ENCODE measurements around the gene KLHL41.
A peak's percentile ranks its signal among the peaks of the same experiment; 100 is the strongest.

KLHL41 gene

GRCh38 chr2:169479257-169480078 lies 30.0 kb upstream of the KLHL41 start, which contains the start of gene BBS5 (continued):
- TF ChIP-seq ZNF654 (tag by site-specific recombination; IDR thresholded peaks at IDR 0.05; ENCODE audit: low read depth) = peak; percentile 20; the same call in 1 of the 2 replicates
- 0 out of 2 replicates have a peak, but pooled peaks have one; percentile 28 for TF ChIP-seq ZNF580 (tag by site-specific recombination; IDR thresholded peaks at IDR 0.05)
- no peak for TF ChIP-seq ZNF488 (tag by site-specific recombination; IDR thresholded peaks at IDR 0.05)
- no peak for TF ChIP-seq ZNF670 (tag by site-specific recombination; IDR thresholded peaks at IDR 0.05; ENCODE audit: low read depth)
- no peak for TF ChIP-seq ZFP69B (tag by site-specific recombination; IDR thresholded peaks at IDR 0.05)
- TF ChIP-seq ZNF394 (tag by site-specific recombination; IDR thresholded peaks at IDR 0.05; ENCODE audit: borderline replicate concordance) = no peak; the same call in 1 of the 2 replicates
- TF ChIP-seq ZNF501 (tag by site-specific recombination; IDR thresholded peaks at IDR 0.05) = peak; percentile 83
- no peak for TF ChIP-seq HOXC10 (CRISPR knock-in tag; IDR thresholded peaks at IDR 0.05)
- TF ChIP-seq TRIM28 (IDR thresholded peaks at IDR 0.05; ENCODE audit: borderline replicate concordance, low read length) = peak; percentile 93
- TF ChIP-seq ZNF24 (tag by site-specific recombination; IDR thresholded peaks at IDR 0.05) = no peak
- TF ChIP-seq ZBTB48 (tag by site-specific recombination; IDR thresholded peaks at IDR 0.05) = peak; percentile 92
- no peak for TF ChIP-seq ZNF626 (tag by site-specific recombination; IDR thresholded peaks at IDR 0.05)
- TF ChIP-seq FEZF1 (tag by site-specific recombination; IDR thresholded peaks at IDR 0.05) = no peak
- TF ChIP-seq ZNF645 (tag by site-specific recombination; IDR thresholded peaks at IDR 0.05) = no peak
- TF ChIP-seq ZNF585B (tag by site-specific recombination; IDR thresholded peaks at IDR 0.05) = no peak
- TF ChIP-seq ZNF174 (tag by site-specific recombination; IDR thresholded peaks at IDR 0.05) = no peak
- no peak for TF ChIP-seq ZNF473 (tag by site-specific recombination; IDR thresholded peaks at IDR 0.05)
- TF ChIP-seq IKZF3 (tag by site-specific recombination; IDR thresholded peaks at IDR 0.05) = peak; percentile 50; the same call in 1 of the 2 replicates
- TF ChIP-seq TSHZ1 (tag by site-specific recombination; IDR thresholded peaks at IDR 0.05; ENCODE audit: borderline replicate concordance) = no peak
- TF ChIP-seq ZNF404 (tag by site-specific recombination; IDR thresholded peaks at IDR 0.05) = no peak
- no peak for TF ChIP-seq ZNF37A (tag by site-specific recombination; IDR thresholded peaks at IDR 0.05)
- TF ChIP-seq ZNF214 (tag by site-specific recombination; IDR thresholded peaks at IDR 0.05; ENCODE audit: borderline replicate concordance) = no peak
- no peak for TF ChIP-seq ZNF610 (tag by site-specific recombination; IDR thresholded peaks at IDR 0.05; ENCODE audit: borderline replicate concordance)
- TF ChIP-seq ZNF121 (tag by site-specific recombination; IDR thresholded peaks at IDR 0.05) = no peak
- peak; percentile 88 for TF ChIP-seq ZNF600 (tag by site-specific recombination; IDR thresholded peaks at IDR 0.05)
- no peak for TF ChIP-seq ZNF140 (tag by site-specific recombination; IDR thresholded peaks at IDR 0.05)
- no peak for TF ChIP-seq ZNF155 (tag by site-specific recombination; IDR thresholded peaks at IDR 0.05)
- TF ChIP-seq BCL6B (tag by site-specific recombination; IDR thresholded peaks at IDR 0.05) = no peak
- TF ChIP-seq ZNF274 (IDR thresholded peaks at IDR 0.05; ENCODE audit: low read length) = no peak
- TF ChIP-seq ZNF274 (tag by site-specific recombination; IDR thresholded peaks at IDR 0.05; ENCODE audit: borderline replicate concordance) = no peak
- no peak for TF ChIP-seq ZNF596 (tag by site-specific recombination; IDR thresholded peaks at IDR 0.05)
- no peak for TF ChIP-seq ZNF157 (tag by site-specific recombination; IDR thresholded peaks at IDR 0.05)
- no peak for TF ChIP-seq ZNF629 (tag by site-specific recombination; IDR thresholded peaks at IDR 0.05)
- no peak for TF ChIP-seq ZNF677 (tag by site-specific recombination; IDR thresholded peaks at IDR 0.05)
